A549 (cell line): Measurements from ENCODE around the gene RAI14. TPM values are rescaled to one million over a fixed set of nuclear protein-coding genes. Genes with fewer than 3 reads are reported as not detected.

ENCODE experiments used
- ATAC-seq, 2 experiments: fragments of 200-7000 bp in 1 of 2; fragments of >200 bp in 1 of 2; cut with Nextera tagmentation in 1 of 2; cut with Tn5 transposase in 1 of 2; 3 replicates each; pipeline versions ENCODE4 v1.8.0 to v1.9.1; 2018 to 2020; ENCODE audit warnings: mild to moderate bottlenecking in 1 of 2, moderate library complexity in 1 of 2
- CTCF ChIA-PET: fragments of 300-600 bp; sonication (Branson Sonifier 250); formaldehyde crosslinking; extraction: SDS; loops from one replicate; lab custom pipeline; 2021; ENCODE audit warnings: antibody characterized with exemption, inconsistent platforms; lab: Yijun Ruan, JAX
- POLR2A ChIA-PET: fragments of 350-600 bp; formaldehyde crosslinking; extraction: SDS; loops from one replicate; lab custom pipeline; 2021; ENCODE audit warnings: antibody characterized with exemption, inconsistent platforms; lab: Yijun Ruan, JAX
- DNase-seq, 2 experiments: peaks; one replicate each; pipeline versions ENCODE4 v3.0.0 to v3.0.0-alpha.2; 2011 to 2016; ENCODE audit warnings: low read depth in 1 of 2, low spot score in 1 of 2
- FAIRE-seq: peaks from 2 replicates; lab custom pipeline; 2011; peaks lifted over from hg19 to GRCh38; lab: Jason Lieb, UNC
- H3K27ac ChIP-seq, 2 experiments: fragments of >200 bp; sonication (Bioruptor Twin); formaldehyde crosslinking; 3 replicates each; pipeline ENCODE4 v1.5.1; 2016 to 2017
- H3K4me1 ChIP-seq: fragments of >200 bp; sonication (Bioruptor Twin); formaldehyde crosslinking; 3 replicates; pipeline ENCODE4 v1.6.1; 2016
- H3K4me2 ChIP-seq: fragments of >200 bp; sonication (Bioruptor Twin); formaldehyde crosslinking; 3 replicates; pipeline ENCODE4 v1.6.1; 2016
- H3K4me3 ChIP-seq: fragments of >200 bp; sonication (Bioruptor Twin); formaldehyde crosslinking; 3 replicates; pipeline ENCODE4 v1.5.1; 2016
- H3K9me3 ChIP-seq: fragments of >200 bp; sonication (Bioruptor Twin); formaldehyde crosslinking; 3 replicates; pipeline ENCODE4 v1.6.1; 2016
- CBX2 ChIP-seq: fragments of 200-600 bp; sonication (generic); IDR thresholded peaks from 2 replicates; pipeline ENCODE4 v1.6.1; 2016; ENCODE audit warnings: low read depth, mild to moderate bottlenecking, borderline replicate concordance
- CEBPB ChIP-seq, 2 experiments: fragments of >200 bp in 1 of 2; sonication (Bioruptor Twin) in 1 of 2; formaldehyde crosslinking in 1 of 2; IDR thresholded peaks; 2 replicates each; pipeline ENCODE4 v1.6.1; 2012 to 2016
- CHD4 ChIP-seq: fragments of 200-600 bp; sonication (generic); IDR thresholded peaks from 2 replicates; pipeline ENCODE4 v1.6.1; 2016; ENCODE audit warnings: antibody characterized with exemption, mild to moderate bottlenecking, borderline replicate concordance
- E2F6 ChIP-seq: IDR thresholded peaks from 2 replicates; pipeline ENCODE4 v1.6.1; 2012; ENCODE audit warnings: low read depth, borderline replicate concordance
- HOXB5 ChIP-seq: fragments of 250-450 bp; sonication (Bioruptor Pico); IDR thresholded peaks from 2 replicates; pipeline ENCODE4 v1.5.0; 2020; ENCODE audit warnings: mild to moderate bottlenecking, moderate library complexity
- MYC ChIP-seq: IDR thresholded peaks from 2 replicates; pipeline ENCODE4 v1.6.1; 2012; ENCODE audit warnings: mild to moderate bottlenecking, inconsistent platforms, low read length, improper control_type of control experiment, borderline replicate concordance
- PHF8 ChIP-seq: fragments of 200-600 bp; sonication (generic); IDR thresholded peaks from 2 replicates; pipeline ENCODE4 v1.6.1; 2016; ENCODE audit warnings: low read depth, mild to moderate bottlenecking, antibody characterized with exemption, moderate library complexity, borderline replicate concordance
- POLR2A ChIP-seq: IDR thresholded peaks from 2 replicates; pipeline ENCODE4 v1.6.1; 2012; ENCODE audit warnings: mild to moderate bottlenecking, low read length
- REST ChIP-seq: fragments of 200-600 bp; sonication (generic); IDR thresholded peaks from 2 replicates; pipeline ENCODE4 v1.6.1; 2016; ENCODE audit warnings: antibody characterized with exemption, mild to moderate bottlenecking, moderate library complexity
- RFX5 ChIP-seq: fragments of 450-650 bp; IDR thresholded peaks from 2 replicates; pipeline ENCODE4 v1.7.1; 2014; ENCODE audit warnings: antibody characterized with exemption, mild to moderate bottlenecking, moderate library complexity
- SREBF2 ChIP-seq: fragments of 450-650 bp; IDR thresholded peaks from 2 replicates; pipeline ENCODE4 v1.6.1; 2014; ENCODE audit warnings: mild to moderate bottlenecking, moderate library complexity
- TP53 ChIP-seq: fragments of 250-450 bp; sonication (Bioruptor Pico); IDR thresholded peaks from 2 replicates; pipeline ENCODE4 v1.5.0; 2021; ENCODE audit warnings: mild to moderate bottlenecking, moderate library complexity
- ZSCAN20 ChIP-seq: fragments of 250-450 bp; sonication (Bioruptor Pico); IDR thresholded peaks from 2 replicates; pipeline ENCODE4 v1.8.0; 2022; ENCODE audit warnings: mild to moderate bottlenecking, moderate library complexity
- WGBS: methylation state at CpG from one replicate; pipeline ENCODE4 v1.1.6; 2017; ENCODE audit errors: missing lambda C conversion rate; 5-methylcytosine and 5-hydroxymethylcytosine counted together
- polyA plus RNA-seq, 4 experiments: library from polyadenylated mRNA; depleted of rRNA in 3 of 4; stranded (reverse); fragments of >200 nt; fragmentation: RNase III in 1 of 4; extraction: RNeasy Plus Mini Kit Qiagen cat#74134 plus additional on column Dnase treatment in 1 of 4; gene quantifications; 2 replicates in 3 of 4; 3 replicates in 1 of 4; pipeline ENCODE4 v1.2.3, GENCODE V29; 2011 to 2017
- TF ChIP-seq, protein P1 (sequence below): fragments of >200 bp; sonication (Bioruptor Twin); formaldehyde crosslinking; IDR thresholded peaks from 2 replicates; pipeline ENCODE4 v1.6.1; 2016

RAI14 gene
- polyA plus RNA-seq, 2 of the 4 experiments (the other 2 are of a cell fraction) = 71.9 to 97.7 TPM

DNA sequence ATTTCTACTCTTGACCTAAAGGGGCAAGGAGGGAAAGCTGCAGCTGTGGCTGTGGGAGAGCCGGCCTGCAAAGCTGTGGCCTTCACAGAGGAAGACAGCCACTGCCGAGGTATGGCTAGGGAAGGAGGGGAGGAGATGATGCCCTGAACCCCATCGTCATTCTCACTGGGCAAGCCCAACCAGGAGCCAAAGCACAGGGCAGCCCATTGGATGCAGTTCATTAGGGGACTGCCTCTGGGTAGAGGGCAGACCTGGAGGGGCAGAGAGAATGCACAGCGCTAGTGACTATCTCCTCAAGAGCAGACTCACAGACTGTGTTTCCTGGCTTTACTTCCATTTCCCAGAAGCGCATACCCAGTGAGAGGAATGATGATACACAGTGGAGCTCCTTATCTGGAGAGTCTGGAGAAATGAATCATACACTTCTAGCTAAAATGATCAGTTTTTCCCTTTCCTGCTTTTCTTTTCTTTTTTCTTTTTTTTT is 135.7 kb downstream of the RAI14 start:
- H3K9me3 ChIP-seq = no peaks in the 10 kb centered on the region
- DNase-seq = no peak
- no peak overlapping the region for H3K4me3 ChIP-seq
- no peaks in the 10 kb centered on the region; the same call in 2 of the 3 replicates for H3K4me1 ChIP-seq
- FAIRE-seq = no peak
- CTCF ChIA-PET = interaction anchor here (1.4 kb wide), 1 partner anchor 9 kb away, joined by 4 read pairs; no protein-coding TSS in a partner anchor
- POLR2A ChIA-PET = interaction anchor here (0.6 kb wide), 1 partner anchor 10 kb away, joined by 3 read pairs; no protein-coding TSS in a partner anchor
- 87% methylated on average over 5 of the region's 5 CpGs for WGBS
- ATAC-seq = peak; percentile 56 to 71
- no peak overlapping the region for H3K4me2 ChIP-seq
- TF ChIP-seq MYC (no peak), HOXB5 (no peak), PHF8 (no peak), RFX5 (no peak), CBX2 (no peak), E2F6 (no peak), TP53 (CRISPR knock-in tag) (no peak), REST (no peak), CHD4 (no peak), SREBF2 (no peak), ZSCAN20 (CRISPR knock-in tag) (no peak)
- H3K27ac ChIP-seq = 0 out of 6 replicates have a peak overlapping the region, but pooled peaks of 1 of the 2 experiments have one; percentile 42

GRCh38 chr5:34802834-34803563 is 146.9 kb downstream of the RAI14 start:
- DNase-seq (no peak), ATAC-seq (no peak), FAIRE-seq (no peak)
- no peak overlapping the region for H3K27ac ChIP-seq
- no peaks in the 10 kb centered on the region for H3K9me3 ChIP-seq
- 75% methylated on average over 9 of the region's 9 CpGs for WGBS
- ChIA-PET POLR2A (no interaction called here), CTCF (interaction anchor here (0.5 to 1.9 kb wide), 5 partner anchors 276 to 318 kb away, joined by 3 to 7 read pairs (median 4); no protein-coding TSS in a partner anchor)
- TF ChIP-seq CEBPB (IDR thresholded peaks at IDR 0.05) = peak in 1 of 2 experiments; percentile 50; a peak in 1 of 4 replicates
- TF ChIP-seq, protein P1, sequence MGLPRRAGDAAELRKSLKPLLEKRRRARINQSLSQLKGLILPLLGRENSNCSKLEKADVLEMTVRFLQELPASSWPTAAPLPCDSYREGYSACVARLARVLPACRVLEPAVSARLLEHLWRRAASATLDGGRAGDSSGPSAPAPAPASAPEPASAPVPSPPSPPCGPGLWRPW = no peak
- H3K4me1 ChIP-seq = no peaks in the 10 kb centered on the region
- no peak overlapping the region for H3K4me2 ChIP-seq
- H3K4me3 ChIP-seq = no peak overlapping the region

- DNase-seq (no peak), ATAC-seq (no peak), FAIRE-seq (no peak)
- 96% methylated on average over 4 of the region's 4 CpGs for WGBS
- TF ChIP-seq CEBPB (IDR thresholded peaks at IDR 0.05) (0 out of 4 replicates have a peak, but pooled peaks of 1 of the 2 experiments have one; percentile 12), POLR2A (no peak)
- Histone ChIP-seq H3K4me2 (no peak overlapping the region), H3K9me3 (no peaks in the 10 kb centered on the region), H3K4me3 (no peak overlapping the region), H3K4me1 (no peaks in the 10 kb centered on the region), H3K27ac (no peak overlapping the region)
- ChIA-PET POLR2A (no interaction called here), CTCF (interaction anchor here (0.6 to 1.9 kb wide), 4 partner anchors 14 to 318 kb away, joined by 3 to 7 read pairs (median 4); no protein-coding TSS in a partner anchor)
These were observed 148.0 kb downstream of the RAI14 start for GRCh38 chr5:34803974-34804732.
